B cell (primary cell): ENCODE results near the gene HLCS.
"Not testable (repeated sequence)": the region's sequence is repeated elsewhere in the genome, so short reads cannot be mapped to it uniquely, and the experiment has no call there.

ENCODE experiments used
- EZH2 ChIP-seq: IDR thresholded peaks from 2 replicates; pipeline ENCODE4 v1.6.1; 2012; ENCODE audit warnings: borderline replicate concordance, low read depth, mild to moderate bottlenecking, moderate library complexity, low read length; ENCODE audit not compliant: insufficient read depth, poor library complexity, severe bottlenecking
- TF ChIP-seq, protein P1 (sequence below): fragments of 200-600 bp; IDR thresholded peaks from one replicate; pipeline ENCODE4 v1.8.0; 2022; ENCODE audit warnings: antibody characterized with exemption, mild to moderate bottlenecking

DNA sequence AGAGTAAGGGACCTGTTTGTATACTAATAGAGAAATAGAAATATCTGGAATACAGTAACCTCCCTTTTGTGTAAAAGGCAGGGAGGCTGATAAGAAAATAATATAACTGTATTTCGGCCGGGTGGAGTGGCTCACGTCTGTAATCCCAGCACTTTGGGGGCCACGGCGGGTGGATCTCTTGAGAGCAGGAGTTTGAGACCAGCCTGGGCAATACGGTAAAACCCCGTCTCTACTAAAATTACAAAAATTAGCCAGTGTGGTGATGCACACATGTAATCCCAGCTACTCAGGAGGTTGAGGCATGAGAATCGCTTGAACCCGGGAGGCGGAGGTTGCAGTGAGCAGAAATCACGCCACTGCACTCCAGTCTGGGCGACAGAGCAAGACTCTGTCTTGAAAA, 28.8 kb upstream of the HLCS start:
- TF ChIP-seq, protein P1, sequence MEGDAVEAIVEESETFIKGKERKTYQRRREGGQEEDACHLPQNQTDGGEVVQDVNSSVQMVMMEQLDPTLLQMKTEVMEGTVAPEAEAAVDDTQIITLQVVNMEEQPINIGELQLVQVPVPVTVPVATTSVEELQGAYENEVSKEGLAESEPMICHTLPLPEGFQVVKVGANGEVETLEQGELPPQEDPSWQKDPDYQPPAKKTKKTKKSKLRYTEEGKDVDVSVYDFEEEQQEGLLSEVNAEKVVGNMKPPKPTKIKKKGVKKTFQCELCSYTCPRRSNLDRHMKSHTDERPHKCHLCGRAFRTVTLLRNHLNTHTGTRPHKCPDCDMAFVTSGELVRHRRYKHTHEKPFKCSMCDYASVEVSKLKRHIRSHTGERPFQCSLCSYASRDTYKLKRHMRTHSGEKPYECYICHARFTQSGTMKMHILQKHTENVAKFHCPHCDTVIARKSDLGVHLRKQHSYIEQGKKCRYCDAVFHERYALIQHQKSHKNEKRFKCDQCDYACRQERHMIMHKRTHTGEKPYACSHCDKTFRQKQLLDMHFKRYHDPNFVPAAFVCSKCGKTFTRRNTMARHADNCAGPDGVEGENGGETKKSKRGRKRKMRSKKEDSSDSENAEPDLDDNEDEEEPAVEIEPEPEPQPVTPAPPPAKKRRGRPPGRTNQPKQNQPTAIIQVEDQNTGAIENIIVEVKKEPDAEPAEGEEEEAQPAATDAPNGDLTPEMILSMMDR = not testable (repeated sequence)
- not testable (repeated sequence) for TF ChIP-seq EZH2
